Glutamatergic neuron (in vitro differentiated cells): ENCODE data around the gene NFATC2. TPM values are rescaled to one million over a fixed set of nuclear protein-coding genes. Genes with fewer than 3 reads are reported as not detected.

Experiments
- DNase-seq: peaks from one replicate; pipeline ENCODE4 v3.0.0; 2022
- H3K27ac Mint-ChIP-seq: one replicate; pipeline ENCODE4 v1.8.0; 2020; ENCODE audit warnings: mild to moderate bottlenecking, mixed read lengths, inconsistent platforms; ENCODE audit not compliant: unreplicated experiment
- H3K27me3 Mint-ChIP-seq: one replicate; pipeline ENCODE4 v1.8.0; 2020; ENCODE audit warnings: mild to moderate bottlenecking, moderate library complexity, mixed read lengths, inconsistent platforms; ENCODE audit not compliant: unreplicated experiment
- H3K36me3 Mint-ChIP-seq: one replicate; pipeline ENCODE4 v1.8.0; 2020; ENCODE audit warnings: mild to moderate bottlenecking, mixed read lengths, inconsistent platforms; ENCODE audit not compliant: unreplicated experiment
- H3K4me1 Mint-ChIP-seq: one replicate; pipeline ENCODE4 v1.8.0; 2020; ENCODE audit warnings: mild to moderate bottlenecking, low read depth, mixed read lengths, inconsistent platforms; ENCODE audit not compliant: unreplicated experiment
- H3K4me3 Mint-ChIP-seq: one replicate; pipeline ENCODE4 v1.8.0; 2020; ENCODE audit warnings: mild to moderate bottlenecking, mixed read lengths, inconsistent platforms; ENCODE audit not compliant: unreplicated experiment
- H3K9me3 Mint-ChIP-seq: one replicate; pipeline ENCODE4 v1.8.0; 2020; ENCODE audit warnings: mild to moderate bottlenecking, moderate library complexity, mixed read lengths, inconsistent platforms; ENCODE audit not compliant: unreplicated experiment
- CTCF ChIP-seq: fragments of 200-600 bp; sonication (generic); IDR thresholded peaks from one replicate; pipeline ENCODE4 v1.5.0; 2021; ENCODE audit not compliant: partially characterized antibody, unreplicated experiment
- total RNA-seq: library from RNA; stranded (reverse); fragmentation: NEBNext Ultra II Directional; extraction: Animal tissue kit (Norgen Biotek cat#: 25700); gene quantifications from one replicate; pipeline ENCODE4 v1.2.1, GENCODE V29; 2021; ENCODE audit not compliant: unreplicated experiment

The NFATC2 gene
- total RNA-seq, 1 donor from 2014 or later = not detected

GRCh38 chr20:51473771-51474170 is 68.7 kb downstream of the NFATC2 start:
- peaks cover 2% of the 10 kb centered on the region for H3K9me3 Mint-ChIP-seq
- peaks cover 2% of the 10 kb centered on the region for H3K27me3 Mint-ChIP-seq
- no peaks in the 10 kb centered on the region for H3K4me1 Mint-ChIP-seq
- H3K4me3 Mint-ChIP-seq = no peak overlapping the region
- H3K27ac Mint-ChIP-seq = no peak overlapping the region
- no peak for DNase-seq
- no peak for TF ChIP-seq CTCF
- H3K36me3 Mint-ChIP-seq = peaks cover 9% of the 10 kb centered on the region

GRCh38 chr20:51473256-51473655 is 69.3 kb downstream of the NFATC2 start:
- no peaks in the 10 kb centered on the region for H3K9me3 Mint-ChIP-seq
- no peak for DNase-seq
- no peak for TF ChIP-seq CTCF
- H3K4me1 Mint-ChIP-seq = no peaks in the 10 kb centered on the region
- no peak overlapping the region for H3K4me3 Mint-ChIP-seq
- peaks cover 2% of the 10 kb centered on the region for H3K27me3 Mint-ChIP-seq
- H3K27ac Mint-ChIP-seq = no peak overlapping the region
- H3K36me3 Mint-ChIP-seq = peaks cover 6% of the 10 kb centered on the region

GRCh38 chr20:51470907-51471411 is 71.6 kb downstream of the NFATC2 start:
- TF ChIP-seq CTCF = no peak
- no peak for DNase-seq
- H3K4me3 Mint-ChIP-seq = no peak overlapping the region
- no peaks in the 10 kb centered on the region for H3K9me3 Mint-ChIP-seq
- no peaks in the 10 kb centered on the region for H3K36me3 Mint-ChIP-seq
- no peak overlapping the region for H3K27ac Mint-ChIP-seq
- H3K4me1 Mint-ChIP-seq = no peaks in the 10 kb centered on the region
- H3K27me3 Mint-ChIP-seq = peaks cover 2% of the 10 kb centered on the region

GRCh38 chr20:51470499-51470820 is 72.1 kb downstream of the NFATC2 start:
- peaks cover 2% of the 10 kb centered on the region for H3K27me3 Mint-ChIP-seq
- no peak for TF ChIP-seq CTCF
- H3K4me1 Mint-ChIP-seq = no peaks in the 10 kb centered on the region
- no peak overlapping the region for H3K4me3 Mint-ChIP-seq
- DNase-seq = no peak
- H3K27ac Mint-ChIP-seq = no peak overlapping the region
- H3K36me3 Mint-ChIP-seq = no peaks in the 10 kb centered on the region
- no peaks in the 10 kb centered on the region for H3K9me3 Mint-ChIP-seq

- no peaks in the 10 kb centered on the region for H3K9me3 Mint-ChIP-seq
- H3K4me1 Mint-ChIP-seq = no peaks in the 10 kb centered on the region
- no peak for TF ChIP-seq CTCF
- DNase-seq = no peak
- H3K27me3 Mint-ChIP-seq = peaks cover 2% of the 10 kb centered on the region
- no peak overlapping the region for H3K4me3 Mint-ChIP-seq
- H3K36me3 Mint-ChIP-seq = no peaks in the 10 kb centered on the region
- H3K27ac Mint-ChIP-seq = no peak overlapping the region
Measured at GRCh38 chr20:51469578-51470498, 72.7 kb downstream of the NFATC2 start.
